MM.1S (cell line): ENCODE results near the gene ORMDL1.

ENCODE experiments used
- DNase-seq: peaks from one replicate; pipeline ENCODE4 v3.0.0-alpha.2; 2015
- H2AFZ ChIP-seq: fragments of 300-600 bp; sonication (generic); 2 replicates; pipeline ENCODE4 v1.6.0; 2016; ENCODE audit warnings: antibody characterized with exemption, low read length
- H3F3A ChIP-seq: fragments of 300-600 bp; sonication (generic); 2 replicates; pipeline ENCODE4 v1.6.1; 2016; ENCODE audit warnings: mild to moderate bottlenecking, antibody characterized with exemption, low read length, moderate library complexity, mixed read lengths; ENCODE audit not compliant: insufficient read depth
- H3K27ac ChIP-seq: fragments of 300-600 bp; sonication (generic); 2 replicates; pipeline ENCODE4 v1.5.1; 2016; ENCODE audit warnings: mild to moderate bottlenecking, low read length
- H3K27me3 ChIP-seq: fragments of 300-600 bp; sonication (generic); replicated peaks from 2 replicates; pipeline ENCODE4 v1.6.0; 2016; ENCODE audit warnings: low read length; ENCODE audit not compliant: insufficient read depth
- H3K36me3 ChIP-seq: fragments of 300-600 bp; sonication (generic); replicated peaks from 2 replicates; pipeline ENCODE4 v1.6.1; 2016; ENCODE audit warnings: mild to moderate bottlenecking, low read length, mixed read lengths; ENCODE audit not compliant: insufficient read depth
- H3K4me1 ChIP-seq: fragments of 300-600 bp; sonication (generic); 2 replicates; pipeline ENCODE4 v1.6.1; 2016; ENCODE audit warnings: low read length, mixed read lengths
- H3K4me2 ChIP-seq: fragments of 300-600 bp; sonication (generic); 2 replicates; pipeline ENCODE4 v1.6.0; 2016; ENCODE audit warnings: low read depth, low read length
- H3K4me3 ChIP-seq: fragments of 300-600 bp; sonication (generic); 2 replicates; pipeline ENCODE4 v1.5.1; 2016; ENCODE audit warnings: low read length, mixed read lengths
- H3K79me2 ChIP-seq: fragments of 300-600 bp; sonication (generic); 2 replicates; pipeline ENCODE4 v1.6.1; 2016; ENCODE audit warnings: mixed run types, low read length, mixed read lengths
- H3K9ac ChIP-seq: fragments of 300-600 bp; sonication (generic); 2 replicates; pipeline ENCODE4 v1.6.1; 2016; ENCODE audit warnings: low read length, mixed read lengths
- H3K9me2 ChIP-seq: fragments of 300-600 bp; sonication (generic); replicated peaks from 2 replicates; pipeline ENCODE4 v1.6.1; 2016; ENCODE audit warnings: mild to moderate bottlenecking, low read length, mixed read lengths; ENCODE audit not compliant: insufficient read depth
- H3K9me3 ChIP-seq: fragments of 300-600 bp; sonication (generic); replicated peaks from 2 replicates; pipeline ENCODE4 v1.6.1; 2016; ENCODE audit warnings: mild to moderate bottlenecking, low read length, mixed read lengths; ENCODE audit not compliant: insufficient read depth
- H4K20me1 ChIP-seq: fragments of 300-600 bp; sonication (generic); 2 replicates; pipeline ENCODE4 v1.6.1; 2016; ENCODE audit warnings: mild to moderate bottlenecking, low read length, moderate library complexity, mixed read lengths; ENCODE audit not compliant: insufficient read depth
- CTCF ChIP-seq: fragments of 300-600 bp; sonication (generic); IDR thresholded peaks from 2 replicates; pipeline ENCODE4 v1.5.1; 2016; ENCODE audit warnings: antibody characterized with exemption, low read length, mixed read lengths
- EZH2 ChIP-seq: fragments of 300-600 bp; sonication (generic); optimal IDR thresholded peaks from 2 replicates; pipeline ENCODE3; 2017; ENCODE audit warnings: low read depth, mild to moderate bottlenecking, antibody characterized with exemption, low read length, mixed read lengths
- EZH2phosphoT487 ChIP-seq: fragments of 300-600 bp; sonication (generic); IDR thresholded peaks from 2 replicates; pipeline ENCODE4 v1.6.1; 2018; ENCODE audit warnings: antibody characterized with exemption, low read length

The ORMDL1 gene

GRCh38 chr2:189802396-189802912 is 18.3 kb upstream of the ORMDL1 start:
- Histone ChIP-seq H3K9me3 (no peaks in the 10 kb centered on the region), H3K79me2 (no peaks in the 10 kb centered on the region; the same call in 1 of the 2 replicates), H3K4me3 (no peak overlapping the region), H3F3A (no peaks in the 10 kb centered on the region), H4K20me1 (no peaks in the 10 kb centered on the region), H3K9ac (no peak overlapping the region), H2AFZ (no peak overlapping the region), H3K27me3 (no peaks in the 10 kb centered on the region), H3K4me2 (no peak overlapping the region), H3K9me2 (no peaks in the 10 kb centered on the region), H3K27ac (no peak overlapping the region), H3K4me1 (no peaks in the 10 kb centered on the region), H3K36me3 (peaks cover 4% of the 10 kb centered on the region; the same call in 1 of the 2 replicates)
- TF ChIP-seq CTCF (no peak), EZH2 (no peak), EZH2phosphoT487 (no peak)
- DNase-seq = no peak

- Histone ChIP-seq H2AFZ (no peak overlapping the region), H3K36me3 (0 out of 2 replicates have a peak, but pooled peaks cover 9% of the 10 kb centered on the region), H3K27me3 (no peaks in the 10 kb centered on the region), H3K79me2 (no peaks in the 10 kb centered on the region; the same call in 1 of the 2 replicates), H3K9me3 (no peaks in the 10 kb centered on the region), H3K27ac (no peak overlapping the region), H4K20me1 (no peaks in the 10 kb centered on the region), H3K4me2 (no peak overlapping the region), H3K9ac (no peak overlapping the region), H3K4me3 (no peak overlapping the region), H3K9me2 (no peaks in the 10 kb centered on the region), H3F3A (no peaks in the 10 kb centered on the region), H3K4me1 (no peaks in the 10 kb centered on the region)
- no peak for DNase-seq
- TF ChIP-seq CTCF (no peak), EZH2phosphoT487 (no peak), EZH2 (no peak)
Measured at GRCh38 chr2:189799531-189799930, 15.4 kb upstream of the ORMDL1 start.

DNA sequence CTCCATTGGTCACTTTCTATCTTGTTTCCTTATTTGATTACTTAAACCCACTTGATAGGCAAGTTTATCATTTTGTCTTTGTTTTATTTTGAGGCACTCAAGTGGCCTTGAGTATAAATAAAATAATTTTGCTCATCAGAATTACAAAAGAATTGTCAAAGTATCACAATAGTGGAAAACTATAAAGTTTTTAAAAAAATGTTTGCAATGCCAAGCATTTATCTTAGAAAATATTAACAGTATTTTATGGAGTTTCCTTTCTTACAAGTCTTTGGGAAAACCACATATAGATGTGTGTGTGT is 14.8 kb upstream of the ORMDL1 start:
- H3K36me3 ChIP-seq = 0 out of 2 replicates have a peak, but pooled peaks cover 9% of the 10 kb centered on the region
- H2AFZ ChIP-seq = no peak overlapping the region
- no peaks in the 10 kb centered on the region for H3F3A ChIP-seq
- no peak overlapping the region for H3K4me2 ChIP-seq
- H3K9me3 ChIP-seq = no peaks in the 10 kb centered on the region
- H3K4me3 ChIP-seq = no peak overlapping the region
- H3K79me2 ChIP-seq = no peaks in the 10 kb centered on the region; the same call in 1 of the 2 replicates
- no peaks in the 10 kb centered on the region for H4K20me1 ChIP-seq
- no peak overlapping the region for H3K9ac ChIP-seq
- TF ChIP-seq EZH2phosphoT487 (no peak), EZH2 (no peak), CTCF (no peak; the same call in 1 of the 2 replicates)
- H3K4me1 ChIP-seq = no peaks in the 10 kb centered on the region
- no peak overlapping the region for H3K27ac ChIP-seq
- DNase-seq = no peak
- H3K27me3 ChIP-seq = no peaks in the 10 kb centered on the region
- H3K9me2 ChIP-seq = no peaks in the 10 kb centered on the region
